ENCODE measurements around the gene EPX. TPM values are rescaled to one million over a fixed set of nuclear protein-coding genes. Genes with fewer than 3 reads are reported as not detected.
"Not testable (repeated sequence)": the region's sequence is repeated elsewhere in the genome, so short reads cannot be mapped to it uniquely, and the experiment has no call there.

The EPX gene, protein sequence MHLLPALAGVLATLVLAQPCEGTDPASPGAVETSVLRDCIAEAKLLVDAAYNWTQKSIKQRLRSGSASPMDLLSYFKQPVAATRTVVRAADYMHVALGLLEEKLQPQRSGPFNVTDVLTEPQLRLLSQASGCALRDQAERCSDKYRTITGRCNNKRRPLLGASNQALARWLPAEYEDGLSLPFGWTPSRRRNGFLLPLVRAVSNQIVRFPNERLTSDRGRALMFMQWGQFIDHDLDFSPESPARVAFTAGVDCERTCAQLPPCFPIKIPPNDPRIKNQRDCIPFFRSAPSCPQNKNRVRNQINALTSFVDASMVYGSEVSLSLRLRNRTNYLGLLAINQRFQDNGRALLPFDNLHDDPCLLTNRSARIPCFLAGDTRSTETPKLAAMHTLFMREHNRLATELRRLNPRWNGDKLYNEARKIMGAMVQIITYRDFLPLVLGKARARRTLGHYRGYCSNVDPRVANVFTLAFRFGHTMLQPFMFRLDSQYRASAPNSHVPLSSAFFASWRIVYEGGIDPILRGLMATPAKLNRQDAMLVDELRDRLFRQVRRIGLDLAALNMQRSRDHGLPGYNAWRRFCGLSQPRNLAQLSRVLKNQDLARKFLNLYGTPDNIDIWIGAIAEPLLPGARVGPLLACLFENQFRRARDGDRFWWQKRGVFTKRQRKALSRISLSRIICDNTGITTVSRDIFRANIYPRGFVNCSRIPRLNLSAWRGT
- total RNA-seq: 0.54 TPM

- DNase-seq (ENCODE audit: low read depth in 2 of 3, low spot score in 2 of 3): no peak
Observed at GRCh38 chr17:58192612-58193011, at the start of gene EPX. TSS of gene EPX (plus strand) at chr17:58192726. CDS start at chr17:58192847, 121 bp downstream.

- not testable (repeated sequence) for DNase-seq (ENCODE audit: low read depth in 2 of 3, low spot score in 2 of 3)
Observed at GRCh38 chr17:58143335-58143734, 49.2 kb upstream of the EPX start.

GRCh38 chr17:58144801-58145200 is 47.7 kb upstream of the EPX start:
- DNase-seq (ENCODE audit: low read depth in 2 of 3, low spot score in 2 of 3): no peak

DNA sequence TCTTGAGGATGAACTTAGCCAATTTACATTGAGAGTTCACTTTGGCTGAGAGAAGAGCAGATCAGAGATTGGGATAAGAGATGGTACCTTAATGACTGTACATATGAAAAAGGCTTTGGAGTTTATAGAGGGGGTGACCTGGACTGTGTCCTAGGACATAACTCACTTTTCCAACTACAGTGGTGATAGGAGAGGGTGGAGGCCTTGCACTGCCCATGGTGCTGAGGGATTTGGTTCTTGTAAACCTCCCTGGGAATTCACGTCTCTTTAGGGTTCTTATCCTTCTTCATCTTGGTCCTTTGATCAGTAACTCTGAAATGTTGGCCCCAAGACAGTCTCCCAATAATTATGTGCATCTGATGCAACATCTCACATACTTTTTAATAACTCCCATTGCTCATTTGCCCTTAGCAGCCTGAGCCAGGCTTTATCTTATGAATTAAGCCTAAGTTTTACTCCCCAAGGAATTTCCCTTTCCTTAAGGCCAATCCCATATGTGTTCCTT is 44.5 kb upstream of the EPX start, which contains the start of gene OR4D1:
OR4D1 (plus strand) TSS at position 455 of the 505 bp plus-strand sequence. CDS start 6,770 bp downstream, outside the sequence.
- DNase-seq (ENCODE audit: low read depth in 2 of 3, low spot score in 2 of 3): no peak

- no peak for DNase-seq (ENCODE audit: low read depth in 2 of 3, low spot score in 2 of 3)
Observed at GRCh38 chr17:58148609-58149008, 43.9 kb upstream of the EPX start.

GRCh38 chr17:58150394-58150793 is 42.1 kb upstream of the EPX start:
- no peak for DNase-seq (ENCODE audit: low read depth in 2 of 3, low spot score in 2 of 3)

- peak; percentile 38 to 95 (median 87) for DNase-seq (ENCODE audit: low read depth in 2 of 3, low spot score in 2 of 3)
Observed at GRCh38 chr17:58153046-58153445, 39.5 kb upstream of the EPX start.

DNA sequence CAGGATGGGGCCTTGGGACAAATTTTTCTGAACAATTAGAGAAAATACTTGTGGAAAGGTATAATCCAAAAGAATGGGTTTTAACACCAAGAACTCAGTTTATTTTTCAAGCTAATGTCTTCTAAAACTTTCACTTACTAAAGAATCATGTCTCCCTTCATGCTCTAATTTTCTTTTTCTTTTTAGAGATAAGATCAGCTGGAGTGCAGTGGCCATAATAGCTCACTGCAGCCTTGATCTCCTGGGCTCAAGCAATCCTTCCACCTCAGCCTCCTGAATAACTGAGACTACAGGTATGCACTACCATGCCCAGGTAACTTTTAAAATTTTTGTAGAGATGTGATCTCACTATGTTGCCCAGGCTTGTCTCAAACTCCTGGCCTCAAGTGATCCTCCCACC is 38.9 kb upstream of the EPX start:
- peak in 1 of 3 donors; percentile 37 for DNase-seq (ENCODE audit: low read depth in 2 of 3, low spot score in 2 of 3)

DNA sequence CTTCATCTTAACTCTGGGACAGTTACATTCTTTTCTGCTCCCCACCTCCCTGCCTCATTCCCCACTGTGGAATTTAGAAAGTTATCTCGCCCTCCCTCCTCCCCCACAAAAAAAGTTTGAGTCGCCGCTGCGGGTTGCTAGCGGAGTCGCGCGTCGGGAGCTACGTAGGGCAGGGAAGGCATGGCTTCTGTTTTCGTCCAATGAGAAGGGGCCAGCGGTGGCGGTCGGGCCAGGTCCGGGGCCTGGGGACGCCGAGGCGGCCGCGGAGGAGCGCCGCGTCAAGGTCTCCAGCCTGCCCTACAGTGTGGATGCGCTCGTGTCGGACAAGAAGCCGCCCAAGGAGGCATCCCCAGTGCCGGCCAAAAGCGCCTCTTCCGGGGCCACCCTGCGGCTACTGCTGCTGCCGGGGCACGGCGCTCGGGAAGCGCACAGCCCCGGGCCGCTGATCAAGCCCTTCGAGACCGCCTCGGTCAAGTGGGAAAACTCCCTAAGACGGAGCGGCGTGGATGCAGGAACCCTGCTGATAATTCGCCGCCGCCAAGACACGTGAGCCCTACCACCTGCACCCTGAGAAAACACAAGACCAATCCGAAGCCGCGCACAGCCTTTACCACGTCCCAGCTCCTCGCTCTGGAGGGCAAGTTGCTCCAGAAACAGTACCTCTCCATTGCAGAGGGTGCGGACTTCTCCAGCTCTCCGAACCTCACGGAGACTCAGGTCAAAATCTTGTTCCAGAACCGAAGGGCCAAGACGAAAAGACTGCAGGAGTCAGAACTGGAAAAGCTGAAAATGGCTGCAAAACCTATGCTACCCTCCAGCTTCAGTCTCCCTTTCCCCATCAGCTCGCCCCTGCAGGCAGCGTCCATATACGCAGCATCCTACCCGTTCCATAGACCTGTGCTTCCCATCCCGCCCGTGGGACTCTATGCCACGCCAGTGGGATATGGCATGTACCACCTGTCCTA is 35.4 kb upstream of the EPX start:
- DNase-seq (ENCODE audit: low read depth in 2 of 3, low spot score in 2 of 3): peak; percentile 35 to 70 (median 58)

- no peak for DNase-seq (ENCODE audit: low read depth in 2 of 3, low spot score in 2 of 3)
Observed at GRCh38 chr17:58158181-58158580, 34.3 kb upstream of the EPX start.

DNA sequence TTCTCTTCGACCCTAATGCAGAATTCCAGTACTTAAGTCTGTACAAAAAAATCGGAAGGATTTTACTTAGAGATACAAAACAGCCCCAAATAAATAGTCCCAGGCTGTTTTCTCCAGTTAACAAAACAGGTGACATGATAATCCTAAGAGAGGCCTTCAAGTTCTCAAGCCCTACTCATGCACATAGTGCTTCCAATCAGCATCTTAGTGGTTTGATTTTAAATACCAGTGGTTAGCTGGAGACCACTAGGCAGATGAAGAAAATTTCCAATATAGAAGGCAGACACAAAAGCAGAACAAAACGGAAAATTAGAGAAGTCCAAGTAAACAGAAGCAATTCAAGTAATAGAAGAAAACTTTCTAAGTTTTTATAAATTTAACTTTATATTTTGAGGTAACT is 31.0 kb upstream of the EPX start:
- DNase-seq (ENCODE audit: low read depth in 2 of 3, low spot score in 2 of 3): no peak

DNA sequence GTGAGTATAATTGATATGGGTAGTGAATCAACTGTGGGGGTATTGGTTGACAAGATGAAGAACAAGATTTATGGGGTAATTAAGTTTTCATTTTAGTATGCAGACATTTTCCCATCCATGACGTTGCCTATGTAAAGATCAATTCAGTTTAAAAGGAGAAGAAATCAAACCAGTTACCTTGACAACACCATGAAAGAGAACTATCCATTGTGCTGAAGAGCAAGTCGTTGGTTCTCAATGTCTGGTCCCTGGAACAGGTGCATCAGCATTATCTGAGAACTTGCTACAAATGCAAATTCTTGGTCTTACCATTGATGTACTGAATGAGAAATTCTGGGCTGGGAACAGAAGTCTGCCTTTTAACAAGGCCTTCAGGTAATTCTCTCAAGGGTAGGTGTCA is 26.5 kb upstream of the EPX start:
- DNase-seq (ENCODE audit: low read depth in 2 of 3, low spot score in 2 of 3): no peak

DNA sequence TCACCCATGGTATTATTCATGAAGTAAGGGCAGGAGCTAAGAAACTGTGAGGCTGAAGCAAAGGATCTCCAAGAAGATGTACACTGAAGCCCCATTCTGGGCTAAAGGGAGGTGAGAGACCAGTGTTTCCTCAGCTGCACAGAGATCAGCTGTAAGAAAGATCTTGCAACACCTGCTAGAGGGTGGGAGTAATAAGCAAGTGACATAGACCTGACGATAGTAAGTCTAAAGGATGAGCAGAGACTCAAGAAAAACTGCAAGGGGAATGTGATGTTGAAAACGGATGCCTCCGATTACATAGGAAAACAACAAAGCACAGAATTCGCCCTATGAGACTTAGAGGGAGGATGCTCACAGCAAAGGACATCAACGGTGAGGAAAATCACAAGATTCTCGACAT is 25.8 kb upstream of the EPX start, which contains the start of gene OR4D2:
OR4D2 (plus strand) TSS at position 301 of the 400 bp plus-strand sequence. CDS start 2,674 bp downstream, outside the sequence.
- DNase-seq (ENCODE audit: low read depth in 2 of 3, low spot score in 2 of 3): no peak

GRCh38 chr17:58170622-58171021 is 21.9 kb upstream of the EPX start:
- no peak for DNase-seq (ENCODE audit: low read depth in 2 of 3, low spot score in 2 of 3)

GRCh38 chr17:58172369-58173071 is 20.0 kb upstream of the EPX start:
- DNase-seq (ENCODE audit: low read depth in 2 of 3, low spot score in 2 of 3): peak; percentile 25 to 78 (median 49)

GRCh38 chr17:58174871-58175270 is 17.7 kb upstream of the EPX start:
- no peak for DNase-seq (ENCODE audit: low read depth in 2 of 3, low spot score in 2 of 3)

- peak in 2 of 3 donors; percentile 21 to 53 for DNase-seq (ENCODE audit: low read depth in 2 of 3, low spot score in 2 of 3)
Observed at GRCh38 chr17:58176200-58176599, 16.3 kb upstream of the EPX start.

DNA sequence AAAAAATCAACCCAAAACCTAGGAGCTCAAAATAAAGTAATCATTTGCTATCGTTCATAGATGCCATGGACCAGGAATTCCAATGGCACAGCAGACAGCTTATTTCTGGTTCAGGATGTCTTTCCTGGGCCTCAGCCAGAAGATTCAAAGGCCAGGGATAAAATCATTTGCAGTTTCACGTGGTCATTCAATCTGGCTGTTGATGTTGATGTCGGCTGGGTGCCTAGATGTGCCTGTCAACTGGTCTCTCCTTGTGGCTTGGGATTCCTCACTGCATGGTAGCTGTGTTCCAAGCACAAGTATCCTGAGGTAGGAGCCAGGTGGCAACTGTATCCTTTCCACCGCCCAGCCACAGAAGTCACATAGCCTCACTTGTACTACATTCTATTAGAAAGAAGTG is 10.7 kb upstream of the EPX start:
- DNase-seq (ENCODE audit: low read depth in 2 of 3, low spot score in 2 of 3): no peak

DNA sequence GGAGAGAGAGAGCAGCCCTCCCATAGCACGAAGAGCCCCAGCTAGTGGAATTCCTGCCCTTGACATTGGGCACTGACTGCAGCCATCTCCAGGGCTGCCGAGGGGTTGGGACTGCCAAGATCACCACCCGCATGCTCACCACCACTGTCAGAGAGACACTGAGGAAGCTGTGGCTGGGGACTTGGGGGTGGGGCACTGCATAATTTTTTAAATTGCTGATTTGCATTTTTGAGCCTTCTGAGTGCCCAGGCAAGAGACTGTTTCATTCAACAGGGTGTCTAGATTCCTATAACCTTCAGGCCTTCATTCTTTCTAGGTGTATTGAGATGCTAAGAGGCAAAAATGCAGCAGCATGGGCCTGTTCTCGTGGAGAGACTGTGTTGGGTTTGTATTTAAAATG is 9.0 kb upstream of the EPX start:
- no peak for DNase-seq (ENCODE audit: low read depth in 2 of 3, low spot score in 2 of 3)

Measured in hematopoietic multipotent progenitor cell (in vitro differentiated cells).